NCI-H1105 (cell line): ENCODE data around the gene DNAJA3.
A peak's percentile ranks its signal among the peaks of the same experiment; 100 is the strongest.

Experiments
- DNase-seq: peaks from one replicate; lab custom pipeline; 2025; lab: John Stamatoyannopoulos, UW

Gene DNAJA3

DNA sequence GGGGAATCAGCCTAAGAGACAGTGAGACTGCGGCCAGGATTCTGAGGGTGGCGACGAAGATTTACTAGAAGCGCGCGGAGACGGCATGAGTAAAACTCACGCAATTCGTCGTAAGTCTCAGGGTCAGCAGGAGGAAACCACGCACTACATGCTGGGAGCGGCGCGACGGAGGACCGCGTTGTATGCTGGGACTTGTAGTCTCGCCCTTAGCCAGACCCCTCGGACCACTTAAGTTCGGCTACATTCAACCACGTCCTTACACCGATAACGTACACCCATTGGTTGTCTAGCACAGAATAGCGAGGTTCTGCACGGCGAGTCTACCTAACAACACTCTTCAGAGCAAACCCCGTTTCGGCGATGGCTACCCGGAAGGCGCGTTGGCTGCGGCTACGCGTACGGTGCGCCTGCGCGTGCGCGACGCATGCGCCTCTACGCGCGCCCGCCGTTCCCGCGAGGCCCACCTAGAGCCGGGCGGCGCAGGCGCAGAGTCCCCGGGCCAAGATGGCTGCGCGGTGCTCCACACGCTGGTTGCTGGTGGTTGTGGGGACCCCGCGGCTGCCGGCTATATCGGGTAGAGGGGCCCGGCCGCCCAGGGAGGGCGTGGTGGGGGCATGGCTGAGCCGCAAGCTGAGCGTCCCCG, at the start of gene DNAJA3:
Gene DNAJA3, plus strand, starts transcription at position 491 of the 643 bp plus-strand sequence. Its CDS starts 14 bp downstream, at position 505.
- DNase-seq: peak; percentile 74

DNA sequence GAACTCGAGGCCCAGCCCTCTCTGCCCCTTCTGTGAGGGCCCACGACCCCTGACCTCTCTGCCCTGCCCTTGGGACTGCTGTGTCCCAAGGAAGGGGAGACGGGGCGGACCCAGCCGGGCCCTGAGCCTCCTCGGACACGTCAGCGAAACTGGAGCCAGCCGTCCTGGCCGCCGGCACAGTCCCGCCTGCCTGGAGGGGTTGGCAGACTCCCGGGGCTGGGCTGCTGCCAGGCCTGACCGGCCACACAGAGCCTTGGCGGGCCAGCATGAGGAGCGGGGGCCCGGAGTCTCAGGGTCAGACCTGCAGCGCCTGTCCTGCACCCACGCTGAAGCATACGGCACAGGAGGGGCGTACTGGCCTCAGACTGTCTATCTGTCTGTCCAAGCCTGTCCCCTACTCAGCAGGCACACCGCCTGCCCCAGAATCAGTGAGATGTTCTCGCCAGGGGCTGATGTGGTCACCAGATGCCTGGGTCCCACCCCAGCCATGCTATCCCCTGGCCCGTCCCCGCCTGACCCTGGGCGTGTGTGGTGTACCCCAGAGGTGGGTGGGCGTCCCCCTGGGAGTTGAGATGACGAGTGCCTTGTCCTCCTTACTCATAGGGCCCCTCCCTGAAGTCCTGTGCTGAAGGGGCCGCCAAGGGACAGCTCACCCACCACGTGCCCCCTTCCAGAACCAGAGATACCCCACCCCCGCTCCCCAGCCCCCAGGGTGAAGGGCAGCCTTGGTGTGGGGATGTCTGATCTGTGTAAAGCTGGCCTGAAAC, 49.4 kb upstream of the DNAJA3 start:
- no peak for DNase-seq

DNA sequence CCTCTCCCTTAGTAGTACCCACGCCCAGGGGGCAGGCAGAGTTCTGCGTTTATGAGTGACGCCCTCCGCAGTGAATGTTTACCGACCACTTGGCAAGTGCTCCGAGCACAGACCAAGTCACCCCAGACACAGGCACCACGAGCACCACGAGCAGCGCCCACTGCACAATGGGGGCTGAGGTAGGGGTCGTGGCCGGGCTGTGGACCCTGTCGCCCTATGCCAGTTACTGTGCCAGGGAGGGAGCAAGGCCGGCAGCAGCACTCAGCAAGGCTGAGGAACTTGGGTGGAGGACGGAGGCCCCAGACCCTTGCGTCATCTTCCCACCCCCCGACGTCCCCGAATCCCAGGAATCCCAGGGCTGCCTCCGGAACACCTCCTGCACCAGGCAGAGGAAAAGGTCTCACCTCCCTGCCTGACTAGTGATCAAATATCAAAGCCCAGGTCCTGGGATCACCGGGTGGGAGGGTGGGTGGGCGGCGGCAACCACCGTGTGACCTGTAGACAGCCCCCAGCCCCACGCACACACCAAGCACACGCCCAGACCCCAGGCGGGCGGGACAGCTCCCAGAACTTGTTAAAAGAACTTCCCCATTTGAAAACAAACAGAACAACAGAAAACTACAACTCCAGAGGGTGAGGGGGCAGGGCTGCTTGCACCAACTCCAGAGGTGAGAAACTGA, 48.6 kb upstream of the DNAJA3 start:
- no peak for DNase-seq

DNA sequence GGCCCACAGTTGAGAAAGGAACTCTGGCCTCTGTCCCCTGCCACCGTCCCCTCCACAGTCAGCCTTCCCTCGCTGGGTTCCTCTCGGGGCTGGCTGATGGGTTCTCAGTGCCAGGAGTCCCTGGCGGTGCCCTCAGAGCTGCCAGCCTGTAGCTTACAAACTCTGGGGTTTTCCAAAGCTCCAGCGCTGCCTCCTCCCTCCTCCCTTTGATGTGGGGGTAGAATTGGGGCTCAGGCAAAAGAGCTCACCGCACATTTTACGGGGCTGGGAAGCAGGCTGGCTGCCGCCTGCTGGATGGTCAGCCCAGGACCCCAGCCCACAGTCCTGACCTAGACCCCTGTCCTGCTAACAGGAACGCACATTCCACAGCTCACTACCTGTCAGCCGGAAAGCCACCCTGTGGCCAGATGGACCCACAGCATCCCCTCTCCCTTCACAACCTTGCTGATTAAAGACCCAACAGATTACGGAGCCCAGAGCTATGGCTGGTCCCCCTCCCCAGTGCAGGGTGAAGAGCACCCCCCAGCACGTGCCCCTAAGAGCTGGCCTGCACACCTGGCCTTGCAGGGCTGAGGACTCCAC, 48.0 kb upstream of the DNAJA3 start:
- DNase-seq: no peak

DNA sequence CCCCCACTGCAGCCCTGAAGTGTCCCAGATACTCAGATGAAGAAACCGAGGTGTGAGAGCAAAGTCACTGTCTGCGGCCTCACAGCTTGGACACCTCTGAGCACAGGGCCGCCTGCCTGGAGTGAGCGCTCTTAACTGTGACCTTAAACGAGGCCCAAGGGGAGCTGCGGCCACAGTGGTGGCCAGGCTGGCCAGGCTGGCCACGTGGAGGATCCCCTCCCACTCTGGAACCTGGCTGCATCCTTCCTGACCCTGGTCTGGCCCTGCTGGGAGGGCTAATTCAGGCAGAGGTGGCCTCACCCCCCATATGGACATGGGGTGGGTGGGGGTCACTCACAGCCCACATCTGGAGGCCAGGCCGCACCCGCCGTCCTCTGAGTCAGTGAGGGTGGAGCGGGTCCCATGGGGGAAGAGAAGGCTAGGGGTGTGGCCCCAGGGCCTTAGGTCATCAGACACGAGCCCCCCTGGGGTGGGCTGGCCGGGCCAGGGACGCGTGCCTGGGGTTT, 47.5 kb upstream of the DNAJA3 start:
- DNase-seq: no peak

DNA sequence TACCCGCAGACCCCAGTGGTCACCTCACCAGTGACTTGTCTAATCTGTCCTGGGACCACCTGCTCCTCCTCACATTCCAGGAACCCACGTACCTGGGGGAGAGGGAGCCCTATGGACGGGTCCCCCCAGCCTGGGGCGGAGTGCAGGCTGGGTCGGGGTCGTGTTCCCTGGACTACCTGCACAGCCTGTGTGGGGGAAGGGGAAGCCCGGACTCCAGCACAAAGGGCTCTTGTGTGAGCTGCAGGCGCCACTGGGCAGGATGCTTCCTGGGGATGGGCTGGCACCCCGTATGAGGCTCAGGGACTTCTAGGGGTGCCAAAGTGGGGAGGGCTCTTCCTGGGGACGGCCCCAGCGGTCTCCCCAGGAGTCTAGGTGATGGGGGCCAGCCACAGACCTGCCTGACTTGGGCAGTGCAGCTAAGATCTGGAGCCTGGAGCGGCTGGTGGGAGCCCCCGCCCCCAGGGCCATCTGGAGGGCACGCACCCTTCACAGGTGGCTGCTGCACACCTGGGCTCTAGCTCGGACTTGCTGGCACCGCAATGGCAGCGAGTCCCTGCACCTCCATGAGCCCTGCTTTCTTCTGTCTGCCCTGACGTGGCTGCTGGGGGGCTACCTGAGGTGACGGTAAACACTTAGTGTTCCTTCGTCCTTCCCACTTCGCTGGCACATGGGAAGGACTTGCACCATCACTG, 46.5 kb upstream of the DNAJA3 start:
- no peak for DNase-seq

DNA sequence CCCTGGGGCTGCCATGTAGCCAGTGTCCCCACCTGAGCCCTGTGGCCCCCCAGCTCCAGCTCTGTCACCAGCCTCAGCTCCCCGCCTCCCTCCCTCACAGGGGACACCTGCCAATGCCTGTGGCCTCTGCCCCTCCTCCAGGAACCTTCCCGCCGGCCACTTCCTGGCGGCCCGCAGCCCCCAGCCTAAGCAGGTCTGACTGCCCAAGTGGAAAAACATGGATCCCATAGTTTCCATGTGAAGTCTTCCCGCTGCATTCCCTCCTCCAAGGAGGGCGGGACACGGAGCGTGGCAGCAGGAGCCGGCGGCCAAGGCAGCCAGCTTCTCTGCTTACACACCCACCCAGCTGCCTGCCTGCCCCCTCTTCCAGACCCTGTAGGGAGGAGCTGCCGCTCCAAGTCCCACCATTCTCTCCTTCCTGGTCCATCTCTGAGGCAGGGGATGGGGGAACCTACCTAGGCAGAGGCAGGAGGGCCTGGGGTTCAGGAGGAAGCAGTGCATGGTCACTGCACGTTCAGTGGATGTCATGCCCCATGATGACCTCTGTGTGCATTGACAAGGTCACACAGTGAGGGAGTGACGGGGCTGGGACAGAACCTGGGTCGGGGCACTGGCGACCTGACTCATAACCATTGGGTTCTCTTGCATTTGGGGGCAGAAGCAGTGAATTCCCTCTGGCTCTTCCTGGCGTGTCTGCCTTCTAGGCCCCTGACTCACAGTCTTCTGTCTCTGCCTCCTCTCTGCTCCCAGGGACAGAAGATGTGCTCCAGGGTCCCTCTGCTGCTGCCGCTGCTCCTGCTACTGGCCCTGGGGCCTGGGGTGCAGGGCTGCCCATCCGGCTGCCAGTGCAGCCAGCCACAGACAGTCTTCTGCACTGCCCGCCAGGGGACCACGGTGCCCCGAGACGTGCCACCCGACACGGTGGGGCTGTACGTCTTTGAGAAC, 45.3 kb upstream of the DNAJA3 start:
- no peak for DNase-seq

DNA sequence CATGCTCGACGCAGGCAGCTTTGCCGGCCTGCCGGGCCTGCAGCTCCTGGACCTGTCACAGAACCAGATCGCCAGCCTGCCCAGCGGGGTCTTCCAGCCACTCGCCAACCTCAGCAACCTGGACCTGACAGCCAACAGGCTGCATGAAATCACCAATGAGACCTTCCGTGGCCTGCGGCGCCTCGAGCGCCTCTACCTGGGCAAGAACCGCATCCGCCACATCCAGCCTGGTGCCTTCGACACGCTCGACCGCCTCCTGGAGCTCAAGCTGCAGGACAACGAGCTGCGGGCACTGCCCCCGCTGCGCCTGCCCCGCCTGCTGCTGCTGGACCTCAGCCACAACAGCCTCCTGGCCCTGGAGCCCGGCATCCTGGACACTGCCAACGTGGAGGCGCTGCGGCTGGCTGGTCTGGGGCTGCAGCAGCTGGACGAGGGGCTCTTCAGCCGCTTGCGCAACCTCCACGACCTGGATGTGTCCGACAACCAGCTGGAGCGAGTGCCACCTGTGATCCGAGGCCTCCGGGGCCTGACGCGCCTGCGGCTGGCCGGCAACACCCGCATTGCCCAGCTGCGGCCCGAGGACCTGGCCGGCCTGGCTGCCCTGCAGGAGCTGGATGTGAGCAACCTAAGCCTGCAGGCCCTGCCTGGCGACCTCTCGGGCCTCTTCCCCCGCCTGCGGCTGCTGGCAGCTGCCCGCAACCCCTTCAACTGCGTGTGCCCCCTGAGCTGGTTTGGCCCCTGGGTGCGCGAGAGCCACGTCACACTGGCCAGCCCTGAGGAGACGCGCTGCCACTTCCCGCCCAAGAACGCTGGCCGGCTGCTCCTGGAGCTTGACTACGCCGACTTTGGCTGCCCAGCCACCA, 44.4 kb upstream of the DNAJA3 start:
- no peak for DNase-seq

DNA sequence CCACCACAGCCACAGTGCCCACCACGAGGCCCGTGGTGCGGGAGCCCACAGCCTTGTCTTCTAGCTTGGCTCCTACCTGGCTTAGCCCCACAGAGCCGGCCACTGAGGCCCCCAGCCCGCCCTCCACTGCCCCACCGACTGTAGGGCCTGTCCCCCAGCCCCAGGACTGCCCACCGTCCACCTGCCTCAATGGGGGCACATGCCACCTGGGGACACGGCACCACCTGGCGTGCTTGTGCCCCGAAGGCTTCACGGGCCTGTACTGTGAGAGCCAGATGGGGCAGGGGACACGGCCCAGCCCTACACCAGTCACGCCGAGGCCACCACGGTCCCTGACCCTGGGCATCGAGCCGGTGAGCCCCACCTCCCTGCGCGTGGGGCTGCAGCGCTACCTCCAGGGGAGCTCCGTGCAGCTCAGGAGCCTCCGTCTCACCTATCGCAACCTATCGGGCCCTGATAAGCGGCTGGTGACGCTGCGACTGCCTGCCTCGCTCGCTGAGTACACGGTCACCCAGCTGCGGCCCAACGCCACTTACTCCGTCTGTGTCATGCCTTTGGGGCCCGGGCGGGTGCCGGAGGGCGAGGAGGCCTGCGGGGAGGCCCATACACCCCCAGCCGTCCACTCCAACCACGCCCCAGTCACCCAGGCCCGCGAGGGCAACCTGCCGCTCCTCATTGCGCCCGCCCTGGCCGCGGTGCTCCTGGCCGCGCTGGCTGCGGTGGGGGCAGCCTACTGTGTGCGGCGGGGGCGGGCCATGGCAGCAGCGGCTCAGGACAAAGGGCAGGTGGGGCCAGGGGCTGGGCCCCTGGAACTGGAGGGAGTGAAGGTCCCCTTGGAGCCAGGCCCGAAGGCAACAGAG, 43.5 kb upstream of the DNAJA3 start:
- DNase-seq: no peak

DNA sequence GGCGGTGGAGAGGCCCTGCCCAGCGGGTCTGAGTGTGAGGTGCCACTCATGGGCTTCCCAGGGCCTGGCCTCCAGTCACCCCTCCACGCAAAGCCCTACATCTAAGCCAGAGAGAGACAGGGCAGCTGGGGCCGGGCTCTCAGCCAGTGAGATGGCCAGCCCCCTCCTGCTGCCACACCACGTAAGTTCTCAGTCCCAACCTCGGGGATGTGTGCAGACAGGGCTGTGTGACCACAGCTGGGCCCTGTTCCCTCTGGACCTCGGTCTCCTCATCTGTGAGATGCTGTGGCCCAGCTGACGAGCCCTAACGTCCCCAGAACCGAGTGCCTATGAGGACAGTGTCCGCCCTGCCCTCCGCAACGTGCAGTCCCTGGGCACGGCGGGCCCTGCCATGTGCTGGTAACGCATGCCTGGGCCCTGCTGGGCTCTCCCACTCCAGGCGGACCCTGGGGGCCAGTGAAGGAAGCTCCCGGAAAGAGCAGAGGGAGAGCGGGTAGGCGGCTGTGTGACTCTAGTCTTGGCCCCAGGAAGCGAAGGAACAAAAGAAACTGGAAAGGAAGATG, 42.8 kb upstream of the DNAJA3 start:
- DNase-seq: no peak

DNA sequence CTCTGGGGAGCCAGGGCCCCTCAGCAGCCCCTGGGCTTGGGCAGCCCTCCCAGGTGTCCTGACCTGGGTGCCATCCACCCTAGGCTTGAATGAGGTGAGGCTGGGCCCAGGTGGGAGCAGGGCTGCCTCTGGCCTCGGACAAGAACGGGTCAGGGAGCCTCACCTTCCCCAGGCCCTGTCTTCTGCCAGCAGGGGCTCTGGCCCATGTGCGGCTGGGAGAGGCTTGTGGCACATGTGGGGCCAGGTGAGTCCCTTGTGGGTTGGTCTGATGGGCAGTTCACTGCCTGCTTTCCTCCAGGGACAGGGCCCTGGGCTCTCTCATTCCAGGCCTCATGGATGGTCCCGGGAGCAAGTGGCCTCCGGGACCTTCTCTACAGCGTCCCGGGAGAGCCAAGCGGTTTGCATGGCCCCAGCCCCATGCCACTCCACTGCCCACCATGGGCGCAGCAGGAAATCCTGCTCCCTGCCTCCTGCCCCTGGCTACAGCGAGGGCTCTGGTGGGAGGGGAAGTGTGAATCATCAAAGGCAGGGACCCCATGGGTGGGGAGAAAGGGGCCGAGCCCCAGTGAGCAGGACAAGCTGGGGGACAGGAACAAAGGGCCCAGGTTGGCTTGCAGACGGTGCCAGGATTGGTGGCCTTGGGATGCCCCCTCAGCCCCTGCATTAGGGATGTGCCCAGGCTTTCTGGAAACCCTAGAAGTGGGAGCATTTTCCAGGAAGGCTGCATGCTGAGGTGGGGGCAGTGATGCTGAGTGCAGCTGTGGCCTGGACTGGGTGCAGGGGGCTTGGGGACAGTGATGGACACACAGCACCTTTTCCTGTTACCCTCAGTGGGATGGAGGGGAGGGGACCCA, 41.9 kb upstream of the DNAJA3 start:
- no peak for DNase-seq

DNA sequence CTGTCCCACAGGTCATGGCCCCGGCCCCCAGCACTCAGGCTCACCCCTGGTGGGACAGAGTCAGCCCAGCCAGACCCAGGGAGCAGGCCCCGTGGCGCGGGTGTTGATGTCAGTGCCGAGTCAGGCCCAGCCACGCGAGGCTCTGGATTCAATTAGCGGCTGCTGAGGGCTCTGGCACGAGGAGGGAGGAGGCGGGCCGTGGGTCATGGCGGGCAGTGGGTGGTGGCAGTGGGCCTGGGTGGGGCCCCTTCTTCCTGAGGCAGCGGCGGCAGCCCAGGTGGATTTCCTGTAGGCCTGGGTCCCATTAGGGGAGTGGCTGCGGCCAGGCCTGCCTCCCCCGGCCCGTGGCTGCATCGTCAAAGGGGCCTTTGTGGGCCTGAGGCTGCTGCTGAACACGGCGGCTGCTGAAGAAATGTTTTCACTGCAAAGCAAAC, 41.1 kb upstream of the DNAJA3 start:
- DNase-seq: no peak

DNA sequence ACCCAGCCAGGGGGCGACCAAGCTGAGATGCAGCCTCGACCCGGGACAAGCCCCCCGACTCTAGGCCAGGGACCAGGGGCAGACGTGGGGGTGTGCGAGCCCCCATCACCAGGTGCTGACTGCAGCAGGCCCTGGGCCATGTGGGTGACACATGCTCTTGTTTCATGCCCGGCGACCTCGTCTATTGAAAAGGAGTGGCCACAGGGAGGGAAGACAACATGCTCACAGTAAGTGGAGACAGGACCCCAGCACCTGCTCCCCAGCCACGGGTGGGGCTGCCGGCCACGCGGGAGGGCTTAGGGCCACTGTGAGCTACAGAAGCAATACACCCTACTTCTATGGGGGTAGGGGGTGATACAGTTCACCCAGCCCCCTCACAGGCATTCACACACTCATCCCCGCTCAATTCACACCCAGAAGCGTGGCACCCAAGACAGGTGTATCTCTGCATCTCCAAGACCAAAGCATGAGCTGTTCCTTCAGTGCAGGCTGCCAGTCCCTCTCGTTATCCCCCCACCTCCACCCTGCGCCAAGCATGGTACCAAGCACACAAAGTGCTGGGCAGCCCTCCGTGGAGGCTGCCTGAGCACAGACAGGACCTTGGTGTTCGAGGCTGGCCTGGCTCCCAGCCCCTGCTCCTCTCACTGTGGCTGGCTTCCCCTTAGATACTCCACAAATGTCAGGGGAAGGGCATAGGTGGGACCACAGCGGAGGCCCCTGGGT, 40.4 kb upstream of the DNAJA3 start:
- DNase-seq: no peak

DNA sequence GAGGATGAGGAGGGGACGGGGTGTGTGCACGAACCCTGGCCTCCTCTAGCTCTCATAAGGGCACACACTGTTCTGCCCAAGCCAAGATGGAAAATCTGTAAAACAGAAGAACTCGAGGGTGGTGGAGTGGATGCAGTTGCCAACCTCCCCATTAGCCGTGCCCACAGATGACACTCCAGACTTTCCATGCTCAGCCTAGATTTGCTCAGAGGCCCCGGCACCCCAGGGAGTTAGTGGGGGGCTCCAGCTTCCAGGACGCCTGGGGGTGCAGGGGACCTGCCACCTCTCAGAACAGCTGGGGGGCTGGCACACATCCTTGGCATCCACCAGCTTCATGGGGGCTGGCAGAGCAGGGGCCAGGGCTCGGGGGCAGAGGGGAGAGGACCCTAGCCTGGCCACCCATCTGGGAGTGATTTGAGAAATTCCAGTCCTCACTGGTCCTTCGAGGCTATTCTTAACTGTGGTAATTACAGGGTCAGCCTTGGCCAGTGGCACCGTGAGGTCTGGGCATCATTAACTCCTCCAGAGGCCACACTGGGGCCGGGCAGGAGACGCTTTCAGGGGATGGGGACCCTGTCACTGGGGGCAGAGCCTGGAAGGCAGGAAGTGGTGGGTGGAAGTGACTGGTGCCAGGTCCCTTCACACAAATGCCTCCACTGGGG, 39.7 kb upstream of the DNAJA3 start:
- no peak for DNase-seq

DNA sequence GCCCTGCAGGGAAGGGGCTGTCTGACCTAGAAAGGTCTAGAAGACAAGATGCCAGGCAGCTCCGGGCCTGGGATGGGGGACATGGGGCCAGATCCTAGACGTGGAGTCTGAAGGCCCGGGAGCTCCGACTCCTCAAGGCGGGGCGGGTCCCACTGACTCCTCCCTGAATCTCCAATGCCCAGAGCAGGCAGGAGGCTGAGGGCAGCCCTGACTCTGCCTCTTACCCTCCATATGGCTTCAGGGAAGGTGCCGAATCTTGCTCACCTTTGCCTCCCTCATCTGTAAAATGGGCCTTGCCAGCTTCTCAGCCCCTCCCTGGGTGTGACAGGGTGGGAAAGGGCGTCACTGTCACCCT, 39.2 kb upstream of the DNAJA3 start:
- no peak for DNase-seq

DNA sequence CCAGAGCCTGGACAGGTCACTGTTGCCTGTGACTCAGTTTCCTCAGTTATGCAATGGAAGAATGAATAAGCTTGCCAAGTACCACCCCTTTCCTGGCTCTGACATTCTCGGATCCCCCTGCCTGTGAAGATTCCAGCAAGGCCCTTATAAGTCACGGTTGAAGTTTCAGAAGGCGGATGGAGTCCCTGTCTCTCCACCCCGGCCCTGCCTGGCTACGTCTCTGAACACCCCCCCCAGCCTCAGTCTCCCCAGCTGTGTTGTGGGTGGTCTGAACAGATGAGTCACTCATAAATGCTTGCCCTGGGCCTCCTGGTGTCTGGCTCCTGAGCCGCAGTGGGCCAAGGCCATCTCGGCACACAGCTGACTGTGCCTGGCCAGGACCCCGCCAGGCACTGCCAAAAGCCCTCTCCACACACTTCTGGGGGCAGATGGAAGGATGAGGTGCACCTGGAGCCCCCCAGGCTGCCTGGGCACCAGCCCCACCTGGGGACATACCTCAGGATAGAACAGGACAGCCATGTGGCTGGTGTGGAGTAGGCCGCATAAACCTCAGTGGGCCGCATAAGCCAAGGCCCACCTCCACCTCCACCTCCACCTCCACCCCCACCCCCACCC, 38.6 kb upstream of the DNAJA3 start:
- no peak for DNase-seq
